ENCODE measurements around the gene VDAC2. TPM values are rescaled to one million over a fixed set of nuclear protein-coding genes. Genes with fewer than 3 reads are reported as not detected.

Gene VDAC2
- total and polyA plus RNA-seq, 2 donors (not counting 1 experiment from before 2014, with no cell fraction given): 49.2 to 83.6 TPM

GRCh38 chr10:75235375-75236177, 25.0 kb downstream of the VDAC2 start, which contains the start of gene COMTD1:
COMTD1 (minus strand) TSS chr10:75235957; CDS start chr10:75235928, 29 bp downstream.
- Histone ChIP-seq H3K27me3 (replicated peaks in 1 of 4; ENCODE audit: control extremely low read depth in 1 of 4, control insufficient read depth in 3 of 4, insufficient read depth in 4 of 4, low read length in 3 of 4) (no peaks in the 10 kb centered on the region), H3K4me2 (replicated peaks; ENCODE audit: low read depth, low read length, poor library complexity, severe bottlenecking) (peak within 1 kb of the TSS; percentile 100), H4K20me1 (ENCODE audit: control insufficient read depth, insufficient read depth, low read length, poor library complexity, severe bottlenecking) (no peaks in the 10 kb centered on the region), H3K4me1 (ENCODE audit: control insufficient read depth in 2 of 2, insufficient read depth in 2 of 2, low read length in 2 of 2) (peaks cover 4 to 20% of the 10 kb centered on the region in 2 donors), H3K9ac (ENCODE audit: low read length) (peak within 1 kb of the TSS; percentile 67), H2AFZ (ENCODE audit: insufficient read depth, low read depth, low read length, poor library complexity, severe bottlenecking) (peak within 1 kb of the TSS; percentile 89), H3K27ac (ENCODE audit: low read length in 2 of 2) (peak within 1 kb of the TSS; percentile 2 to 57), H3K79me2 (ENCODE audit: control insufficient read depth, insufficient read depth, low read length) (no peaks in the 10 kb centered on the region), H3K9me3 (ENCODE audit: control extremely low read depth in 1 of 3, control insufficient read depth in 2 of 3, insufficient read depth in 1 of 3, low read length in 2 of 3) (no peaks in the 10 kb centered on the region), H3K36me3 (replicated peaks in 1 of 2; ENCODE audit: control extremely low read depth in 1 of 2, control insufficient read depth in 1 of 2, extremely low read depth in 1 of 2, insufficient read depth in 2 of 2, low read length in 1 of 2) (peaks cover 0 to 15% of the 10 kb centered on the region in 2 experiments), H3K4me3 (ENCODE audit: control extremely low read depth in 1 of 5, extremely low read depth in 1 of 5, insufficient read depth in 1 of 5, low read depth in 2 of 5, low read length in 4 of 5) (peak within 1 kb of the TSS; percentile 17 to 80 (median 71))
- Mint-ChIP-seq H3K4me1 (peaks cover 18% of the 10 kb centered on the region), H3K27ac (peak within 1 kb of the TSS; percentile 74), H3K9me3 (ENCODE audit: insufficient read depth) (no peaks in the 10 kb centered on the region), H3K4me3 (peak within 1 kb of the TSS; percentile 85), H3K27me3 (no peaks in the 10 kb centered on the region)
- peak; percentile 70 for ATAC-seq (ENCODE audit: low read depth)
- WGBS (ENCODE audit: insufficient coverage): under 1% methylated on average over 76 of the region's 76 CpGs
- POLR2A ChIA-PET: interaction anchor here (0.6 to 3.3 kb wide), 5 partner anchors 25 to 1865 kb away, joined by 3 to 27 read pairs (median 5); partner anchors contain the start of genes SAMD8 and VDAC2
- DNase-seq: peak; percentile 94
- no peak for TF ChIP-seq EZH2 (IDR thresholded peaks at IDR 0.05; ENCODE audit: borderline replicate concordance, insufficient read depth, low read depth, low read length, poor library complexity, severe bottlenecking)
- TF ChIP-seq CTCF (IDR thresholded peaks at IDR 0.05): peak; percentile 100
- CTCF ChIA-PET: interaction anchor here (0.6 to 9.4 kb wide), 21 partner anchors 10 to 1356 kb away, joined by 3 to 138 read pairs (median 3); partner anchors contain the start of genes AP3M1, SAMD8 and VDAC2
- intact Hi-C loops (cut with micrococcal nuclease): loop anchor here (1.0 to 10.0 kb wide), 6 partner anchors 47 to 1361 kb away; partner anchors contain the start of genes ADK, AP3M1 and CAMK2G

Measured in B cell (primary cell).